Ramos (cell line): ENCODE data around the gene REN.

Experiments
- in situ Hi-C: fragments of 300-500 bp; cut with MboI; formaldehyde crosslinking; loops from one replicate; pipeline ENCODE4 v1.14.3; 2022; ENCODE audit warnings: low sequenced_read_pairs; ENCODE audit not compliant: unreplicated experiment

REN gene

DNA sequence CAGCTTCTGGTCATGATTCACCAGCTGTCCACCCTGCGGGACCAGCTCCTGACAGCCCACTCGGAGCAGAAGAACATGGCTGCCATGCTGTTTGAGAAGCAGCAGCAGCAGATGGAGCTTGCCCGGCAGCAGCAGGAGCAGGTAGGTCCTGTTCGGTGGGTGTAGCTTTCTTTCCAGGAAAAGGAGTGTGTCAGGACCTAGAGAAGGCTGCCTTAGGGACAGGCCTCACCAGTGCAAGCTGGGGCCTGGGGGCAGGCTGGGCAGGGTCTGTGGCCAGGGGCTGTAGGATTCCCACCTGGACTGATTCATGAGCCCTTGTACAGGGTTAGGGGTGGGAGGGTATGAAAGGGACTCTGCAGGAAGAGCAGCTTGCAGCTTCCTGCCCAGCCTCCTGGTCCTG is 49.6 kb downstream of the REN start:
- in situ Hi-C loops, result no loop called here

DNA sequence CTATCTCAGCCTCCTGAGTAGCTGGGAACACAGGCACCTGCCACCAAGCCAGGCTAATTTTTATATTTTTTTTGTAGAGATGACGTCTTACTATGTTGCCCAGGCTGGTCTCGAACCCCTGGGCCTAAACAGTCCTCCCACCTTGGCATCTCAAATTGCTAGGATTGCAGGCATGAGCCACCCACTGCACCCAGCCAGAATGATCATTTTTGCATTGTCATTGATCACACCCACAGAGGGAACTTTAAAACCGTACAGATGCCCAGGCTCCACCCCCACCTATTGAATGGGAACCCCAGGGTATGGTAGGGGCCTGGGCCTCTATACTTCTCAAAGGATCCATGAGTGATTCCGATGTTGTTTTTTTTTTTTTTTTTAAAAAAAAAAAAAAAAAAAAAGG is 51.0 kb downstream of the REN start:
- in situ Hi-C loops, result no loop called here

DNA sequence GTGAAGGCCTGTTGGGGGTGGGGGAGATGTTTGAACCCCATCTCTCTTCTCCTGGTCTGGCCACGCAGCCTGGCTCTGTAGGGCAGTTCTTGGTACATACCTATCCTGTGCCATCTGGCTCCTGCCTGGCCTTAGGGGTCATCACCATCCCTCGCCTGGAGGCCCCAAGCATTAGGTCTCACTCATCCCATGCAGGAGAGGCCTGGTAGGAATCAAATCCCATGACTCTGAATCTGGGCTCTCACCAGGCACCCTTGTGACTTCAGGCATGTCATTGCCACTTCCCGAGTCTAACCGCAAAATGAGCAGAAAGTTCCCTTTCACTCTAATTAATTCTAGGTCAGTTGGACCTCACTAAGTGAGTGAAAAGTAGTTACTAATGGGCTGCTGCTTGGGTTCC is 51.5 kb downstream of the REN start:
- in situ Hi-C loops, result no loop called here

DNA sequence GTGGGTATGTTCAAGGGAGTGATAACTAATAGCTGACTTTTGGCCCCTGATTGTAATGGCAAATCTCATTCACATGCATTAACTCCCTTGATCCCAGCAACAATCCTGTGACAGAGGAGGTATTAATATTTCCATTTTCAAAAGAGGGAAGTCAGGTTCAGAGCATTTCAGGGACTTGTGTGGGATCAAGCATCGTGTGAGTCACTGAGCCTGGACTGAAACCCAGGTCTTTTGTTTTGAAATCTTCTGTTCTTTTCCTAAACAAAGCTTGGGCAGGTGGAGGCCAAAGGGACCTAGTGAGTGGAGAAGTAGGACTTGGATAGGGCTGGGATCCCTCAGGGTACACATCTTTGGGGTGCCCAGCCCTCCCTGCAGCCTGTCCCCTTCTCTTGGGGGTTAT is 52.2 kb downstream of the REN start:
- in situ Hi-C loops, result no loop called here

DNA sequence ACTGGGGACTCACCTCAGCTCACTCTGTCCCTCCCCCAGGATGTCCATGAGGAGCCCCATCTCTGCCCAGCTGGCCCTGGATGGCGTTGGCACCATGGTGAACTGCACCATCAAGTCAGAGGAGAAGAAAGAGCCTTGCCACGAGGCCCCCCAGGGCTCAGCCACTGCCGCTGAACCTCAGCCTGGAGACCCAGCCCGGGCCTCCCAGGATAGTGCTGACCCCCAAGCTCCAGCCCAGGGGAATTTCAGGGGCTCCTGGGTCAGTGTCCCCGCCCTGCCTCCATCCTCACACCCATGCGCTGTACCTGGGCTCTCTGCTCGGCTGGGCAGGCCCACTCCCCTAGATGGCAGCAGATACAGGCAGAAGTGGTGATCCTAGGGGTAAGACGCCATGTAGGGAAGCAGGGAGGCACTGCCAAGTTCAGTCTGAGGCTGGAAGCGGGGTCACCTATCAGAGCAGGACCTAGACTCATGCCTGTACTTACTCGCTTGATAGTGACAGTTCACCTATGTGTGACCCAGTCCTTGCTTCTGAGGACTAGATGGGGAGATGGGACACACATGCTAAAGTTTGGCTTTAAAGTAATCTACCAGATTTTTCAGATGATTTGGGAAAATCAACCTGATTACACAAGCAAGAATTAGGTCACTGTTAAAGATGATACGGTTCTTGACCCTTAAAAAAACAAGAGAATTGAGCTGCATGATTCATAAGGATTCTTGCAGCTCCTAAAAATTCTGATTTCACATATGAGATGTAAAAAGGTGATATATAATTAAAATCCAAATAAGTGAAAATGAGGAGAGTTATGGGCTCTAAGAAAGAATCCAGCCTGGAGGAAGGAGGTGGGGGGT is 53.0 kb downstream of the REN start:
- in situ Hi-C loops, result no loop called here

DNA sequence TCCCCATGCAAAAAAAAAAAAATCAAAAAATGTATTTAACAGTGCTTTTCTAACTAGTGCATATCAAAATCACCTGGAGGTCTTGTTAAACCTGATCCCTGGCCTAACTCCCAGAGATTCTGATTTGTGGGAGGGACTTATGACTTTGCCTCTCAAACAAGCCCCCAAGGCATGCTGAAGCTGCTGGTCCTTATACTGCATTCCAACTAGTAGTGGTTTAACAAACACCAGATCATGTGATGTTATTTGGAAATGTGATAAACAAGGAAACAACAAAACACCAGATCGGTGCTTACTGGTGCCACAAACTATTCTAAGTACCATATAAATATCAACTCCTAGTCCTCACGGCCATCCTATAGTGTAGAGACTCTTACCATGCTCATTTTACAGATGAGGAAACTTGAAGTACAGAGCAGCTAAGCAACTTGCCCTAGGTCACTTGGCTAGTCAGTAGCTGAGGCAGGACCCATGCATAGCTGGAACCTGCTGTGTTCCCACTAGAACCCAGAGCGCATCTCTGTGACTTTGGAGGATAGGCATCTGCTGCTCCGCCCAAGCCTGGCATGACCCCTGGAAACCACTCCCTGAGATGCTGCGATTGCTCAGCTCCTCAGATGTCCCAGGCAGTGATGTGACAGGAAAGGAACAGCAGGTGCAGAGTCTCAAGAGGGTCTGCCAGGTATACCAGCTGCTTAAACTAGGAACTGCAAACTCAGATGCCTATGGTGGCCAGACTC is 55.1 kb downstream of the REN start:
- in situ Hi-C loops, result no loop called here

DNA sequence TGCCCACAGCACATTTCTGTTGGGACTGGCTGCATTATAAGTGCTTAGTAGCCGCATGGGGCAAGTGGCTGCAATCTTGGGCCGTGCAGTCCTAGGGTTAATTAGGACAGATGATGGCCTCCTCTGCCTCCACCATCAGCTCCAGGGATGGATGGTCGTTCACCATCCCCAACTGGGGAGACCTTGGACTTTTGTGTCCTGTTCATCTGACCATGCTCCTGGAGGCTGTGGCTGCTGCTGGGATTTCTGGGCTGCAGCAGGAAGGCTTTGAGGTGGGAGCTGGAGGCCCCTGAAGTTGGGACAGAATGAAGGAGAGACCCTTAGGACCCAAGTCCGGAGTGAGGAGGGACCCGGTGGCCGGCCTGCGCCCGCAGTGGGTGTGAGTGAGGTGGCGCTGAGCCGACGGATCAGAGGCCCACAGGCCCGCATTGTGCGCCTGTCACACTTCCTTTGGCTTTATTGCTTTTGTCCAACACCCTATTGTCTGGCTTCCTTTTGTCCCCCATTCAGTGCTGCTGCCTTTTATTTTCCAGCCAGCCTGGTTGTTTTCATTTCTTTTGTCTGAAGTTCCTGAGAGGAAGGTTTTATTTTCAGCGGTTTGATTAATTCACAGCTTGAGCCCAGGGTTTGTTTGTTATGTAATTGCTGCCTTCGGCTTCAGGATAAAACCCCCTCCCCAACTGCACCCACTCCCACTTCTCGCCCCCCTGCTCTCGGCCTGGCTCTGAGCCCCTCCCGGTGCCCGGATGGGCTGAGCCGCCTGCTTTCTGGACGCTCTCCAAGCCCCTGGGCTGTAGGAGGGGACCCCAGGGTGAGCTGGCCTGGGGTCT is 57.6 kb downstream of the REN start:
- in situ Hi-C loops, result no loop called here

DNA sequence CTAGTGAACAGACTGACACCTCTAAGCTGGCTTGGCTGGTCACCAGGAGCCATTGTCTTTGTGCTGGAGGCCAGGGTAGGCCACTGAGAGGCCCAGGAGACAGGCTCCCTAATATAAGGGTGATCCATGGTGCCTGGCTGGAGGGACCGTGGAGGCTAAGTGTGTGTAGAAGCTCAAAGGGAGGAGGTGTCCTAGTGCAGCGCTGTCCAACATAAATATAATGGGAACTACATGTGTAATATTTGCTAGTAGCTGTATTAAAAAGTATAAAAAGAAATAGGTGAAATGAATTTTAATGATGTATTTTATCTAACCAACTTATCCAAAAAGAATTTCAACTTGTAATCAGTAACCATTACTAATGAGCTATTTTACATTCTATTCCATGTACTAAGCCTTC is 58.2 kb downstream of the REN start:
- in situ Hi-C loops, result no loop called here

DNA sequence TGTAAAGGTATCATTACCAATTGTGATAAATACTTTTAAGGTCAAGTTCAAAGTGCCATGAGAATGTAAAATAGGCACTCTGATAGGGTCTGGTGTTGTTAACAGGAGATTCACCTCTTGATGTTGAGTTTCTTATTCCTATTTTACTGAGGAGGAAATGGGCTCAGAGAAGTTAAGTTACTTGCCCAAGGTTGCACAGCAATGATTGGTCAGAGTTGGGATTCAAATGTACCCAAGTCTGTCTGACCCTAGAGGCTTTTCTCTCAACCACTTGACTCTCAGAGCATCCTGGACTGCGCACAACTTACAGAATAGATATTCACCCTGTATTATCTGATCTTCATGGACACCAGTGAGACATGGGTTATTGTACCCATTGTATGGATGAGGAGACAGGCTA is 59.3 kb downstream of the REN start:
- in situ Hi-C loops, result no loop called here

DNA sequence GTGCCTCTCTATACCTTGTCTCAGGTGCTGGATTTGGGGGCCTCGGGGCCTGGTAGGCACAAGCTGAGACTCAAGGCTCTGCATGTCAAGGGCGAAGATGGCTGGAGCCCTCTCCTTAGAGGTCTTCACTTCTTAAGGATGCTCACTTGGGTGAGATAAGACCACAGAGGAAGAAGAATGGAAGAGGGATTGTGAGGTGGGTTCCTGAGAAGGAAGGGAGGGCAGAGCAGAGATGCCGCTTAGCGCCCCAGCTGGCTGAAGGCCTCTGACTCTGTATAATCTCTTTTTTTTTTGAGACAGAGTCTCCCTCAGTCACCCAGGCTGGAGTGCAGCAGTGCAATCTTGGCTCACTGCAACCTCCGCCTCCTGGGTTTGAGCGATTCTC is 61.0 kb downstream of the REN start:
- in situ Hi-C loops, result no loop called here
